GM21529 (cell line): ENCODE results near the gene FADD.
"Not testable (repeated sequence)": the region's sequence is repeated elsewhere in the genome, so short reads cannot be mapped to it uniquely, and the experiment has no call there.

Experiments
- ATAC-seq: cut with Tn5 transposase; IDR thresholded peaks from one replicate; pipeline ENCODE4 v1.9.1; 2021; ENCODE audit not compliant: unreplicated experiment

The FADD gene

DNA sequence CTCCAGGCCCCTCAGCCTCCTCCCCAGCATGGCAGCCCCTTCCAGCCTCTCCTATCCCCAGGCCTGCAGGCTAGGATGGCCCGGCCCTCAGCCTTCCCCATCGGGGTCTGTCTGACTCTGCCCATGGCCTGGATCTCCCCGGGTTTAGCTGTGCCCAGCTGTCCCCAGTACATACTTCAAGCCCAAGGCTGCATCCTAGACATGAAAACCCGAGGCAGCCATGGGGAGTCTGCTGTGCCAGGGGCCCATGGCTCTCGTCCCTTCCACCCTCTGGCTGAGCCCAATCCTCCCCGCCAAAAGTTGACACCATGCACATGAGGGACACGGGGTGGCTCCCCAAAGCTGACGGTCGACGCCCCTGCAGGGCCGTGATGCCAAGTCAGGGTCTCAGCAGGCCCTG is 22.2 kb upstream of the FADD start:
- no peak for ATAC-seq

DNA sequence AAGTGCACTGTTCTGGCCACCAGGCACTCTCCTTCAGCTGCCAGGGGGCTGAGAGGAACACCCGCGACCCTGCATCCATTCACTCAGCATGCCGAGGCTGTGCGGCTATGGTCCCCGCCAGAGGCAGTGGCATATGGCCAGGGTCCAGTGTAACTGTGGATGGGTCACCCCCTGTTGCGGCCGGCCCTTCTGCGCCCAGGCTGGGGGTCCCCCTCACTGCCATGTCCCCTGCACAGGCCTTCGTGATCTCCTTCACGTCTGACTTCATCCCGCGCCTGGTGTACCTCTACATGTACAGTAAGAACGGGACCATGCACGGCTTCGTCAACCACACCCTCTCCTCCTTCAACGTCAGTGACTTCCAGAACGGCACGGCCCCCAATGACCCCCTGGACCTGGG is 20.8 kb upstream of the FADD start:
- ATAC-seq: no peak

GRCh38 chr11:70183032-70183431 is 20.1 kb upstream of the FADD start:
- no peak for ATAC-seq

DNA sequence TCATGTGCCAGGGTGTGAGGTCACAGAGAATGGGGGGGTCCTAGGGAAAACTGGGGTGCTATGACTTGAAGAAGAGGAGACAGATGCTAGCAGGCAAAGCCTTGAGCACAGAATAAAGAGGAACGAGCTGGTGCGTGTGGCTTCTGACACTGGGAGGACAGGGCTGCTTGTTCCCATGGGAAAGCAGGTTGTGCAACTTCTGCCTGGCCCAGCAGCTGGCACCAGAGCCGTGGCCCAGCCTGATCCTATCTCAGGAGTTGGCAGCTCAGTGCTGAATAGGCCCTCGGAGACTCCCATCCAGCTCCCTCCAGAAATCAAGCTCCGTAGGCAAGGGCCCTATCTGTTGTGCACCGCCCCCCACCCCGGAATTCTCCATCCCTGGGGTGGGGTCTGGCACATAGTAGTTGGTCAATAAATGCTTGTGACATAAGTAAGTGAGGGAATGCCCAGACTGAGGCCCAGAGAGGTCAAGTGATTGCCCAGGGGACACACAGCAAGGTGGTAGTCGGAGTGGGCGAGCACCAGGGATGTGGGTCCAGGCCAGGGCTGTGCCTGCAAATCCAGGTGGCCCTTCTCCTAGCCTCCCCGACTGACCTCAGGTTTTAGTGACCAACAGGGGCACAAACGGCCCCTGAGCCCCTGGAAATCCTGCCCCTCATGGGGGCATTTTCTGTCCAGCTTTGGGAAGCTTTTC is 19.5 kb upstream of the FADD start:
- no peak for ATAC-seq

DNA sequence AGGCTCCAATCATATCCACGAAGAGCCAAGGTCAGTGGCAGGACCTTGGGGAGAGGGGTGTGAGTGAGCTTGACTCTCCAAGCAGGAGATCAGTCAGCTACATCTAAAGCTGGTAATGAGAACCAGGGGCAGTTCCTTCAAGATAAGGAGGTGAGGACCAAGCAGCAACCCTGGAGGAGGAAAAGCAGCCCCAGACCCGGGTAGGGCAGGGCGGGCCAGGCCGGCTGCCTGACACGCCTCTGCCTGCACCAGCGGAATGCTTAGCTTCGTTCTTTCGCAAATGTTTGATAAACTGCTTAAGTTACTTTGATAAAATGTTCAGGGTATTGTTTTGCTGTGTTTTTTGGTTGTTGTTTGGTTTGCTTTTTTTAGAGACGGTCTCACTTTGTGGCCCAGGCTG is 18.7 kb upstream of the FADD start:
- ATAC-seq: no peak

- no peak for ATAC-seq
Observed at GRCh38 chr11:70185348-70186055, 17.6 kb upstream of the FADD start.

DNA sequence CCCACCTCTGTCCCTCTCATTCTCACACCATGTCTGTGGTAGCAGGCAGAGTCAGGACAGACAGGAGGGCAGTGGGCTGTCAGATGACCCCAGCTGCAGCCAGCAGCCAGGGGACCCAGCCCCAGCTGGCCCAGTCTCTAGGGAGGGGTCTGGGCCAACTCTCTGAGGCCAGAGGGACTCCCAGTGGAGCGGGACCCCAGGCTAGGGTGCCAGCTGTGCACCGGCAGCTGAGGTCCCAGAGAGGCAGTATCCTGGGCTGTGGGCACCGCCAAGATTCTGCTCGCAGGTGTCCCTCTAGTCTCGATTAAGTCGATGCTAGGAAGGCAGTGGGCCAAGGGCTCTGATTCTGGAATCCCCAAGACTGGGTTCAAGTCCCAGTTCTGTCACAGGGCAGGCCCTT is 16.7 kb upstream of the FADD start:
- no peak for ATAC-seq

DNA sequence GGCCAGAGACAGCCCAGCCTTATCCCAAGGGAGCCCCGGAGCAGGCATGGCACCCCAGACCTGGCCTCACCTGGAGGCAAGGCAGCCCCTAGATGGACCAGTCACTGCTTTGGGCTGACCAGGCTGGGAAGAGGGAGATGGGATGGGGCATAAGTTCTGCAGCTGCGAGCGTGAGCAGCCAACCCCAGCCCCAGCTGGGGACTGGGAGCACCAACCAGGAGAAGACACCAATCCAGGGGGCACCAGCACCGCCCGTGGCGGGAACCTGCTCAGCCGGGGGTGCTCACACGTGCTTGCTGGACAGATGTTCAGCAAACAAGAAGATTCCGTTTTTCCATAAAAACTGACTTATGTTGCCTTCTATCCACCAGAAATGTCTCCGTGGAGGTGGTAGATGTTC is 16.2 kb upstream of the FADD start:
- no peak for ATAC-seq

GRCh38 chr11:70187771-70188170 is 15.3 kb upstream of the FADD start:
- ATAC-seq: no peak

GRCh38 chr11:70189622-70190021 is 13.5 kb upstream of the FADD start:
- ATAC-seq: no peak

GRCh38 chr11:70191495-70192140 is 11.5 kb upstream of the FADD start:
- no peak for ATAC-seq

DNA sequence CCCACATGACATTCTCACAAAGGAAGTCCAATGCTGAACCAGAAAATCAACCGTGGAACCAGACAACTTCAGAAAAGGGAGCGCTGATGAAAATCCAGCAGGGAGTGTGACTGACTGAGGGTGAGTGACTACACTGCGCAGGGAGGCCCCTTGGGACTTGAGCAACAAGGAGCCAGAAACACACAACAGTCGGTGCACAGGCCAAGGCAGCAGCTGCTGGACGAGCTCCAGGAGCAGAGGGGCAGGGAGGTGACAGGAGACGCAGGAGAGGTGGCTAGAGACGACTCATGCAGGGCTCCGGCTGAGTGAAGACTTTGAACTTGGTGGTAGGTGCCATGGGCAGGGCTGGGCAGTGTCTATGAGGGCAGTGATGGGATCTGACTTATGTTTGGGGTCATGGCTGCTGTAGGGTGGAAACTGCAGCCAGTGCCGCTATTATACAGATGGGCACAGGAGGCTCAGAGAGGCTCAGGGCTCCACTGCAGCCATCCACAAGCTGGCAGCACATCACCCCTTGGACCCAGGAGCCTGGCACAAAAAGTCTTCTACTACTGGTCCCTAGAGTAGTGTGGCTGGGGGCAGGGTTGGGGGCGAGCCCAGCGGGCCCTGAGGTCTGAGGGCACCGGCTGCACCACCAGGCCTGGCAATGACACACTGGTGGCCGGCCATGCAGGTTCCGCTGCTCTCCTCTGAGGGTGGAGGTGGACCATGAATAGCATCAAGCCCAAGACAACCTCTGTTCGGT is 10.3 kb upstream of the FADD start:
- ATAC-seq: no peak

GRCh38 chr11:70193411-70194292 is 9.4 kb upstream of the FADD start:
- no peak for ATAC-seq

DNA sequence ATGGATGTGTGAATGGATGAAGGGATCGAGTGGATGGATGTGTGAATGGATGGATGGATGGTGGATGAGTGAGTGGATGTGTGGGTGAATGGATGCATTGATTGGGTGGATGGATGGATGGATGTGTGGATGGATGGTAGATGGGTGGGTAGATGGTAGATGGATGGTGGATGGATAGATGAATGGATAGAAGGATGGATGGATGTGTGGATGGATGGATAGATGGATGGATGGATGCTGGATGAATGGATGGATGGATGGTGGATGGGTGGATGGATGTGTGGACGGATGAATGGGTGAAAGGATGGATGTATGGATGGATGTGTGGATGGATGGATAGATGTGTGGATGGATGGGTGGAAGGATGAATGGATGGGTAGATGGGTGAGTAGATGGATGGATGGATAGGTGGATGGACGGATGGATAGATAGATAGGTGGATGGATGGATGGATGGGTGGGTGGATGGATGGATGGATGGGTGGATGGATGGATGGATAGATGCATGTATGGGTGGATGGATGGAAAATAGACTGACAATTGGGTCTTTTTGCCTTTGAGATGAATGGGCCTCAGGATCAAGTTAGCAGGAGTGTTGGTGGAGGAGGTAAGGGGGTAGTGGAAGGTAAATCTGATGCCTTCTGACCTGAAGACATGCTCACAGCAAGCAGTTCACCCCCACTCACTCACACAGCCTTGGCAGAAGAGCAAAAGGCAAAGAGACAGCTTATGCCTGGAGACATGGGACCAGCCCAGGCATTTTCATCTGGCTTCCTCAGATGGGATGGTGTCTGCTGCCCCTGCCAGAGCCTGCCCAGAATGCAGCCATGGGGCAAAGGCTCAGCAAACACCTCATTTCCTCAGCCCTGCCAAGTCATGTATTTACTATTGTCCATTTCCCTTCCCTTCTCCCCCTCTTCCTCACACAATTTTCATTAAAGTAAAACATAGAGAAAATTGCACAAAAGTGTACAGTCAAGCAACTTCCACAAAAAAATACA is 8.0 kb upstream of the FADD start:
- ATAC-seq: no peak

- no peak for ATAC-seq
Observed at GRCh38 chr11:70200212-70200844, 2.8 kb upstream of the FADD start.

- not testable (repeated sequence) for ATAC-seq
Observed at GRCh38 chr11:70201047-70201446, 2.0 kb upstream of the FADD start.

- ATAC-seq: no peak
Observed at GRCh38 chr11:70201882-70202861, 924 bp upstream of the FADD start.
